Naive thymus-derived CD4-positive, alpha-beta T cell (primary cell): Measurements from ENCODE around the gene ESAM. TPM values are rescaled to one million over a fixed set of nuclear protein-coding genes. Genes with fewer than 3 reads are reported as not detected.

ENCODE experiments used
- ATAC-seq: fragments of 150-1000 bp; cut with Tn5 transposase; 2 replicates; pipeline ENCODE4 v1.10.0; 2021; ENCODE audit warnings: mild to moderate bottlenecking, moderate library complexity
- CTCF ChIA-PET: fragments of 350-600 bp; sonication (Branson Sonifier 250); formaldehyde crosslinking; loops from one replicate; lab custom pipeline; 2021; ENCODE audit warnings: antibody characterized with exemption; lab: Charles Lee
- POLR2A ChIA-PET: fragments of 350-600 bp; sonication (Branson Sonifier 250); formaldehyde crosslinking; loops from one replicate; lab custom pipeline; 2021; ENCODE audit warnings: antibody characterized with exemption, inconsistent platforms; lab: Charles Lee
- DNase-seq, 9 donors: peaks; one replicate each; pipeline versions ENCODE4 v3.0.0 to v3.0.0-alpha.2; 2020 to 2022; ENCODE audit warnings: mixed read lengths in 1 of 9
- H3K27ac ChIP-seq: one replicate; pipeline ENCODE4 v1.7.0; 2013; ENCODE audit warnings: mild to moderate bottlenecking, low read depth, low read length, moderate library complexity
- H3K27me3 ChIP-seq, 2 donors: one replicate each; pipeline ENCODE4 v1.7.0; 2013; ENCODE audit warnings: low read length in 2 of 2, mild to moderate bottlenecking in 2 of 2, moderate library complexity in 2 of 2; ENCODE audit not compliant: control insufficient read depth in 2 of 2, insufficient read depth in 2 of 2
- H3K36me3 ChIP-seq, 3 experiments: 1 replicate in 2 of 3; 2 replicates in 1 of 3; pipeline ENCODE4 v1.7.0; 2013; ENCODE audit warnings: low read length in 3 of 3, mild to moderate bottlenecking in 3 of 3, moderate library complexity in 1 of 3; ENCODE audit not compliant: insufficient read depth in 3 of 3, control insufficient read depth in 2 of 3
- H3K4me1 ChIP-seq, 2 donors: one replicate each; pipeline ENCODE4 v1.7.0; 2013; ENCODE audit warnings: low read length in 2 of 2, mild to moderate bottlenecking in 2 of 2, moderate library complexity in 1 of 2; ENCODE audit not compliant: control insufficient read depth in 2 of 2, insufficient read depth in 2 of 2
- H3K4me3 ChIP-seq: 2 replicates; pipeline ENCODE4 v1.7.0; 2013; ENCODE audit warnings: mild to moderate bottlenecking, low read length
- H3K9me3 ChIP-seq, 3 experiments: 1 replicate in 2 of 3; 2 replicates in 1 of 3; pipeline ENCODE4 v1.7.0; 2013; ENCODE audit warnings: low read length in 3 of 3; ENCODE audit not compliant: control insufficient read depth in 2 of 3
- H3K27ac Mint-ChIP-seq, 9 donors: one replicate each; pipeline ENCODE4 v1.8.0; 2020 to 2022; ENCODE audit warnings: mixed read lengths in 9 of 9, mild to moderate bottlenecking in 8 of 9, moderate library complexity in 5 of 9, inconsistent platforms in 2 of 9
- H3K27me3 Mint-ChIP-seq, 5 donors: one replicate each; pipeline ENCODE4 v1.8.0; 2021 to 2022; ENCODE audit warnings: mixed read lengths in 5 of 5, mild to moderate bottlenecking in 1 of 5
- H3K36me3 Mint-ChIP-seq, 5 donors: one replicate each; pipeline ENCODE4 v1.8.0; 2020 to 2022; ENCODE audit warnings: mixed read lengths in 5 of 5, mild to moderate bottlenecking in 3 of 5, inconsistent platforms in 1 of 5
- H3K4me1 Mint-ChIP-seq, 7 donors: one replicate each; pipeline ENCODE4 v1.8.0; 2020 to 2022; ENCODE audit warnings: mixed read lengths in 7 of 7, mild to moderate bottlenecking in 3 of 7, inconsistent platforms in 1 of 7
- H3K4me3 Mint-ChIP-seq, 10 donors: one replicate each; pipeline ENCODE4 v1.8.0; 2020 to 2022; ENCODE audit warnings: mild to moderate bottlenecking in 10 of 10, mixed read lengths in 10 of 10, moderate library complexity in 6 of 10, inconsistent platforms in 2 of 10
- H3K9me3 Mint-ChIP-seq, 11 donors: one replicate each; pipeline ENCODE4 v1.8.0; 2020 to 2022; ENCODE audit warnings: mixed read lengths in 11 of 11, mild to moderate bottlenecking in 4 of 11, inconsistent platforms in 1 of 11, moderate library complexity in 1 of 11
- intact Hi-C, 2 donors: fragments of 100-400 bp; cut with micrococcal nuclease; formaldehyde crosslinking; loops; one replicate each; pipeline ENCODE4 v1.15.1; 2023
- polyA plus RNA-seq, 2 donors: library from polyadenylated mRNA; unstranded; fragments of 300-500 nt; fragmentation: Illumina TruSeq; gene quantifications; one replicate each; pipeline ENCODE4 v1.2.3, GENCODE V29; 2021
- total RNA-seq, 6 experiments: library from RNA in 5 of 6; stranded (reverse) in 5 of 6; gene quantifications; 1 replicate in 5 of 6; 2 replicates in 1 of 6; pipeline ENCODE4 v1.2.3 and lab custom pipeline; 2021 to 2026

The ESAM gene
- total and polyA plus RNA-seq, 7 experiments from 2014 or later, result 0.39 to 4.1 (median 1.9) TPM

DNA sequence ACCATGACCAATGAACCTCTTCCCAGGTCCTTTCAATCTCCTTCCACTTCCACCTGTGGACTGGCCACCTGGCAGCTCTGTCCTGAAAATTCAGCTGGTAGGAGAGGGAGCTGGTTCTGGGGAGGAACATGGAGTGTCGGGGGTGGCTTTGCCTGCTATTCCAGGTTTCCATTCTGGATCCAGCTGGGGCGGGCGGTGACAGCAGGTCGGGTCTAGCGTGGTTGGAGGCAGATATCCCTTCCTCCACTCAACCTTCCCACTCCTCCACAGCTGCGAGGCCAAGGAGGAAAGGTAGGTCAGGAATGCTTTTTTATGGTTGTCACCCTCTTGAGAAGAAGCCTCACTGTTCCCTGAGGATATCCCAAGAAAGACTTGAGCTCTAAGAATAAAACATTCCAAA lies 19.0 kb downstream of the ESAM start:
- Histone ChIP-seq H3K36me3 (peaks cover 0 to 6% (median 0%) of the 10 kb centered on the region in 3 experiments), H3K4me1 (peaks cover 3 to 5% of the 10 kb centered on the region in 2 donors), H3K27me3 (no peaks in the 10 kb centered on the region), H3K4me3 (no peak overlapping the region), H3K9me3 (no peaks in the 10 kb centered on the region), H3K27ac (no peak overlapping the region)
- Mint-ChIP-seq H3K9me3 (no peaks in the 10 kb centered on the region), H3K27me3 (peaks cover 0 to 47% (median 9%) of the 10 kb centered on the region in 5 donors), H3K4me3 (no peak overlapping the region), H3K4me1 (peaks cover 22 to 39% (median 29%) of the 10 kb centered on the region in 7 donors), H3K27ac (no peak overlapping the region), H3K36me3 (no peaks in the 10 kb centered on the region)
- DNase-seq, result no peak
- ATAC-seq, result no peak
- CTCF ChIA-PET, result interaction anchor here (0.9 to 2.0 kb wide), 4 partner anchors 8 to 74 kb away, joined by 4 to 9 read pairs (median 4); no protein-coding TSS in a partner anchor
- POLR2A ChIA-PET, result interaction anchor here (0.7 to 2.0 kb wide), 3 partner anchors 70 to 106 kb away, joined by 3 to 7 read pairs (median 4); no protein-coding TSS in a partner anchor
- intact Hi-C loops, result loop anchor here in 1 of 2 donors (10.0 kb wide), 3 partner anchors 852 to 1668 kb away; partner anchors contain the start of genes FAM118B, RPUSD4 and STT3A

DNA sequence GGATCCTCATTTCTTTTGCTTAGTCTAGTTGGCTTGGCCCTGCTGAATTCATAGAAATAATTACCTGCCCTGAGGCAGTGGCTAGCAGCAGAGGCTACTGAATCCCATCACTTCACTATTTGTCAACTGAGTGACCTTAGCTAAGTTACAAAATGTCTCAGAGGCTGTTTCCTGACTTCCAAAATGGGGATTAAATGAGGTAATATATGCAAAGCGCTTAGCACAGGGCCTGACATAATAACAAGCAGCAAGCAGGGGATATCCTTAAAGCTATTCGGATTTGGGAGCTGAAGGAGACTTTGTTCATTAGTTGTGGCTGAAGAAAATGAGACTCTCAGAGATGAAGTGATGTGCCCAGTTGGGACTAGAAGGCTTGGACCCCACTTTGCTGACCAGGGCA lies 19.5 kb downstream of the ESAM start:
- H3K4me1 ChIP-seq, result peaks cover 3 to 5% of the 10 kb centered on the region in 2 donors
- Mint-ChIP-seq H3K36me3 (no peaks in the 10 kb centered on the region), H3K9me3 (no peaks in the 10 kb centered on the region), H3K27ac (no peak overlapping the region), H3K27me3 (peaks cover 0 to 50% (median 9%) of the 10 kb centered on the region in 5 donors), H3K4me3 (no peak overlapping the region), H3K4me1 (peaks cover 22 to 39% (median 29%) of the 10 kb centered on the region in 7 donors)
- POLR2A ChIA-PET, result interaction anchor here (0.6 to 2.0 kb wide), 3 partner anchors 70 to 209 kb away, joined by 3 to 7 read pairs (median 4); no protein-coding TSS in a partner anchor
- H3K36me3 ChIP-seq, result peaks cover 0 to 6% (median 0%) of the 10 kb centered on the region in 3 experiments
- no peaks in the 10 kb centered on the region for H3K27me3 ChIP-seq
- DNase-seq, result no peak
- CTCF ChIA-PET, result interaction anchor here (0.9 to 2.0 kb wide), 5 partner anchors 8 to 74 kb away, joined by 3 to 9 read pairs (median 4); no protein-coding TSS in a partner anchor
- no peak overlapping the region for H3K4me3 ChIP-seq
- no peak for ATAC-seq
- H3K27ac ChIP-seq, result no peak overlapping the region
- H3K9me3 ChIP-seq, result no peaks in the 10 kb centered on the region
- intact Hi-C loops, result loop anchor here in 1 of 2 donors (10.0 kb wide), 3 partner anchors 852 to 1668 kb away; partner anchors contain the start of genes FAM118B, RPUSD4 and STT3A

DNA sequence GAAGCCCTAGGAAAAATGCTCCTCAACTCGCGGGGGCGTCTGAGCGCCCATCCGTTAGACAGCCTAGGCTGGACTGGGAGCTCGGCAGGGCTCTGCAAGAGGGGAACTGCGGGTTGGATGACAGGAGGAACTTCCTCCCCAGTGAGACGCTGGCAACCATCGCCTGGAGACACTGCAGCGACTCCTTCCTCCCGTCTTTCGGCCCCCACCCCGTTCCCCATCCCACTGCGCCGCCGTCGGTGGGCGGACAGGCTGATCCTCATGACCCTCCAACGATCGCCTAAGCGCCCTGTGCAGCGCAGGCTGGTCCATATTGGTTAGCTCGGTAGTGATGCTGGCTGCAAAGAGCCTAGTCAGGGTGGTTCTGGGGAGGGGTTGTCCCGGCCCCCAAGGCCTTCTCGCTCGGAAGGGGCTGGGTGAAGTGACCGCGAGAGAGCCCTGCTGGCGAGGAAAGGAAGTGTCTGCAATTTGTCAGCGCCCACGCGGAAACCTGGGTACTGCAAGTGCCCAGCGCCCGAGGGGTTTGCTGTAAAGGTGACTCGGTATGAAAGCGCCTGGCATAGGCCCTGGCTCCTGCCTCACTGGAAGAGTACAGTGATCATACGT lies 21.7 kb downstream of the ESAM start:
- peak; percentile 69 for ATAC-seq
- Mint-ChIP-seq H3K9me3 (no peaks in the 10 kb centered on the region), H3K27me3 (peaks cover 0 to 66% (median 9%) of the 10 kb centered on the region in 5 donors), H3K4me1 (peaks cover 22 to 33% (median 26%) of the 10 kb centered on the region in 7 donors), H3K36me3 (no peaks in the 10 kb centered on the region), H3K4me3 (peak overlapping the region; percentile 78 to 90 (median 86)), H3K27ac (peak overlapping the region in 4 of 9 donors; percentile 8 to 58 (median 36))
- H3K36me3 ChIP-seq, result no peaks in the 10 kb centered on the region
- peak overlapping the region; percentile 38 for H3K27ac ChIP-seq
- peaks cover 0 to 5% of the 10 kb centered on the region in 2 donors for H3K4me1 ChIP-seq
- DNase-seq, result peak in 8 of 9 donors; percentile 42 to 54 (median 48)
- no peaks in the 10 kb centered on the region for H3K27me3 ChIP-seq
- H3K4me3 ChIP-seq, result peak overlapping the region; percentile 63
- H3K9me3 ChIP-seq, result no peaks in the 10 kb centered on the region
- POLR2A ChIA-PET, result interaction anchor here (0.6 to 1.5 kb wide), 5 partner anchors 9 to 70 kb away, joined by 3 to 7 read pairs (median 4); no protein-coding TSS in a partner anchor
- intact Hi-C loops, result loop anchor here (1.0 to 10.0 kb wide), 4 partner anchors 67 to 1666 kb away; partner anchors contain the start of genes FAM118B (in 1 of the 2), RPUSD4 (in 1 of the 2), SIAE (in 1 of the 2) and SPA17 (in 1 of the 2)
- CTCF ChIA-PET, result interaction anchor here (0.6 to 1.4 kb wide), 2 partner anchors 23 to 71 kb away, joined by 3 to 5 read pairs; no protein-coding TSS in a partner anchor

DNA sequence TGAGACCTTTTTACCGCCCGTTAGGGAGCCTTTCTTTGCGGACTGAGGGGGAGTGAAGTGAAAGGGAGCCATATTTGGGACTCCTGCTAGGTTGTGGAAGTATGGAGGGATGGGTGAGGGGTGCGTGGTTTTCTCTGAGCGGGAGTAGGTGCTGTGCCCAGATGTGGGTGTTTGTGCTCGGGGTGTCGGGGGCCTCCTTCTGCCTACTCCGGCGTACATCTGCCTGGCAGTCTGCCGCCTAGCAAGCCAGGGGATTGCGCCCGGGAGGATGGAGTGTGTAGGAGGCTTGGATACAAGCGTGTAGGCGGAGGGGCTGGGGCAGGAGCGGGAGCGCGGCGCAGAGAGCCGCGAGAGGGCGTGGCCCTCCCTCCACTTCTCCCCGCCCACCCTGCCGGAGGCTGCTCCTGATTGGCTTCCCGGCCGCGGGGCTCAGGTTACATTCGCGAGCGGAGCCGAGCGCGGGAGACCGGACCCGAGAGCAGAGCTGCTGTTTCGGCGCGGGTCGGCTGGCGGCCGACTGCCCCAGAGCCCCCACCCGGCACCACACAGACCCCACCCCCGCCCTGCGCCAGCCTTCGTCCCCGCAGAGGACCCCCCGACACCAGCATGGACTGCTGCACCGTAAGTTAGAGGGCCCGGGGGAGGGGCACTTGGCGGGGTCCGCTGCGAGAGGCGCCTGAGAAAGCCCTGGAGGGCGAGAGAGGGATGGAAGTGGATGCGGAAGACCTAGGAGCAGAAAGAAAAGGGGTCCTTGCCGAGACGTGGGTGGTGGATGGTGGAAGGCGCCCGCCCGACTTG lies 22.4 kb downstream of the ESAM start, which contains the start of gene NRGN:
NRGN (plus strand) TSS at position 464 of the 798 bp plus-strand sequence; CDS start at position 607, 143 bp downstream.
- H3K27ac ChIP-seq, result peak within 1 kb of the TSS; percentile 38
- POLR2A ChIA-PET, result interaction anchor here (1.1 to 1.5 kb wide), 5 partner anchors 10 to 70 kb away, joined by 3 to 7 read pairs (median 4); no protein-coding TSS in a partner anchor
- peaks cover 0 to 5% of the 10 kb centered on the region in 2 donors for H3K4me1 ChIP-seq
- DNase-seq (peak; percentile 64 to 84 (median 77)), ATAC-seq (peak; percentile 94)
- H3K9me3 Mint-ChIP-seq, result no peaks in the 10 kb centered on the region
- peak within 1 kb of the TSS; percentile 78 to 90 (median 86) for H3K4me3 Mint-ChIP-seq
- no peaks in the 10 kb centered on the region for H3K36me3 ChIP-seq
- peaks cover 18 to 33% (median 19%) of the 10 kb centered on the region in 7 donors for H3K4me1 Mint-ChIP-seq
- intact Hi-C loops, result loop anchor here (1.0 to 10.0 kb wide), 7 partner anchors 8 to 1665 kb away; partner anchors contain the start of genes SIAE (in 2 of the 2), SPA17 (in 2 of the 2), FAM118B (in 1 of the 2) and MSANTD2 (in 1 of the 2)
- peak within 1 kb of the TSS; percentile 63 for H3K4me3 ChIP-seq
- peaks cover 0 to 65% (median 9%) of the 10 kb centered on the region in 5 donors for H3K27me3 Mint-ChIP-seq
- CTCF ChIA-PET, result interaction anchor here (1.4 kb wide), 2 partner anchors 23 to 71 kb away, joined by 3 to 5 read pairs; no protein-coding TSS in a partner anchor
- H3K36me3 Mint-ChIP-seq, result no peaks in the 10 kb centered on the region
- H3K9me3 ChIP-seq, result no peaks in the 10 kb centered on the region
- H3K27ac Mint-ChIP-seq, result peak within 1 kb of the TSS in 8 of 9 donors; percentile 25 to 75 (median 56)
- H3K27me3 ChIP-seq, result no peaks in the 10 kb centered on the region

DNA sequence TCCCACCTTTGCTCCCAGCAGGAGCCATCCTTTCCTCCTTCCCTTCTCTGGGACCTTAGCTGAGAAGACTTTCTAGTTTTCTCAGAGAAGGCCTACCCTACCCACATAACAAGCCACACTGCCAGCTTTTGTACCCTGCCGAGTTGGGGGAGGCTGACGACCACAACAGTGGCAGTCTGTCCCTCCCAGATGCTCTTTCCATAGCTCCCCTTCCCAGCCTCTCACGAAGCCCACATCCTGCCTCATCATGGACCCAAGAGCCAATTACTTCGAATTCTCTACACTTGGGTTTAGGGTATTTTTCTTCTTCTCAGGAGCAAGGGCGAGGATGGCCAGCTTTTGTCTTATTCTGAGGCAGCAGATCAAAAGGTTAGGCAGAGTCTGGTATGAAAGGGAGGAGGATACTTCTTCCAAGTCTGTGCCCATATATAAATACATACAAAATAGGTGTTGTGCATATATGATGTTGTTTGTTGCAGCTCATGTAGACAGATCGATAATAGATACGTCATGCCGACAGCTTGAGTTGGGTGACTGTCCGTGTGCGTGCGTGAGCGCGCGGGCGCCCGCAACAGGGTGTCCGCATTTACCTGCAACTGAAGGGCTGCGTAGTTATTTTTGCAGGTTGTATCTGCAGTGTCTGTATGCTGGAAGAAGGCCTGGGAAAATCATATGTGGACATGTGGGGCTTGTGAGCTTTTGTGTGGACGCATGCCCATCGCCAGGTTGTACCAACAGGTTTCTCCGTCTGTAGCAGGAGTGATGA lies 23.2 kb downstream of the ESAM start:
- POLR2A ChIA-PET, result interaction anchor here (1.1 to 1.5 kb wide), 3 partner anchors 22 to 69 kb away, joined by 3 to 4 read pairs (median 3); no protein-coding TSS in a partner anchor
- peak overlapping the region; percentile 63 for H3K4me3 ChIP-seq
- H3K4me3 Mint-ChIP-seq, result peak overlapping the region; percentile 78 to 90 (median 86)
- H3K27ac Mint-ChIP-seq, result peak overlapping the region in 6 of 9 donors; percentile 25 to 75 (median 56)
- H3K36me3 ChIP-seq, result no peaks in the 10 kb centered on the region
- DNase-seq (no peak), ATAC-seq (no peak)
- H3K4me1 Mint-ChIP-seq, result peaks cover 18 to 29% (median 18%) of the 10 kb centered on the region in 7 donors
- H3K9me3 Mint-ChIP-seq, result no peaks in the 10 kb centered on the region
- intact Hi-C loops, result loop anchor here (1.0 kb wide), 4 partner anchors 8 to 66 kb away; partner anchors contain the start of genes MSANTD2 (in 1 of the 2), SIAE (in 1 of the 2) and SPA17 (in 1 of the 2)
- peaks cover 0 to 65% (median 9%) of the 10 kb centered on the region in 5 donors for H3K27me3 Mint-ChIP-seq
- H3K4me1 ChIP-seq, result peaks cover 0 to 5% of the 10 kb centered on the region in 2 donors
- H3K27me3 ChIP-seq, result no peaks in the 10 kb centered on the region
- no peak overlapping the region for H3K27ac ChIP-seq
- H3K9me3 ChIP-seq, result no peaks in the 10 kb centered on the region
- H3K36me3 Mint-ChIP-seq, result no peaks in the 10 kb centered on the region
- CTCF ChIA-PET, result interaction anchor here (1.4 kb wide), 1 partner anchor 24 kb away, joined by 3 read pairs; no protein-coding TSS in a partner anchor
